B cell (primary cell): ENCODE measurements around the gene CACNA1G. TPM values are rescaled to one million over a fixed set of nuclear protein-coding genes. Genes with fewer than 3 reads are reported as not detected.

Source experiments
- ATAC-seq: fragments of 200-7000 bp; cut with Tn5 transposase; one replicate; pipeline ENCODE4 v1.10.0; 2021; ENCODE audit warnings: low read depth, mild to moderate bottlenecking, moderate number of reproducible peaks, moderate library complexity
- CTCF ChIA-PET: fragments of 350-600 bp; sonication (Branson Sonifier 250); formaldehyde crosslinking; loops from one replicate; lab custom pipeline; 2021; ENCODE audit warnings: antibody characterized with exemption, inconsistent platforms; lab: Charles Lee
- POLR2A ChIA-PET: fragments of 350-600 bp; sonication (Branson Sonifier 250); formaldehyde crosslinking; loops from one replicate; lab custom pipeline; 2021; ENCODE audit warnings: antibody characterized with exemption; lab: Charles Lee
- DNase-seq: peaks from one replicate; pipeline ENCODE4 v3.0.0; 2013
- H2AFZ ChIP-seq: 2 replicates; pipeline ENCODE4 v1.6.1; 2012; ENCODE audit warnings: mild to moderate bottlenecking, low read depth, low read length; ENCODE audit not compliant: insufficient read depth, poor library complexity, severe bottlenecking
- H3K27ac ChIP-seq, 2 donors: 1 replicate in 1 of 2; 2 replicates in 1 of 2; pipeline ENCODE4 v1.5.1; 2012 to 2013; ENCODE audit warnings: low read length in 2 of 2, mild to moderate bottlenecking in 2 of 2, moderate library complexity in 1 of 2
- H3K27me3 ChIP-seq, 4 experiments: fragments of 200-600 bp in 1 of 4; sonication (generic) in 1 of 4; replicated peaks in 1 of 4; 1 replicate in 2 of 4; 2 replicates in 2 of 4; pipeline versions ENCODE4 v1.6.1 to v1.7.0; 2013 to 2016; ENCODE audit warnings: low read length in 3 of 4, mild to moderate bottlenecking in 2 of 4, mixed read lengths in 1 of 4, moderate library complexity in 1 of 4; ENCODE audit not compliant: insufficient read depth in 4 of 4, control insufficient read depth in 3 of 4; ENCODE audit errors: control extremely low read depth in 1 of 4
- H3K36me3 ChIP-seq, 2 experiments: replicated peaks in 1 of 2; 1 replicate in 1 of 2; 2 replicates in 1 of 2; pipeline versions ENCODE4 v1.6.1 to v1.7.1; 2013; ENCODE audit warnings: low read length in 1 of 2; ENCODE audit not compliant: insufficient read depth in 2 of 2, control insufficient read depth in 1 of 2; ENCODE audit errors: control extremely low read depth in 1 of 2, extremely low read depth in 1 of 2
- H3K4me1 ChIP-seq, 2 donors: fragments of 200-600 bp in 1 of 2; sonication (generic) in 1 of 2; 1 replicate in 1 of 2; 2 replicates in 1 of 2; pipeline versions ENCODE4 v1.5.1 to v1.6.1; 2013 to 2017; ENCODE audit warnings: low read length in 2 of 2; ENCODE audit not compliant: control insufficient read depth in 2 of 2, insufficient read depth in 2 of 2
- H3K4me2 ChIP-seq: replicated peaks from 2 replicates; pipeline ENCODE3; 2012; ENCODE audit warnings: mild to moderate bottlenecking, low read depth, low read length; ENCODE audit not compliant: poor library complexity, severe bottlenecking
- H3K4me3 ChIP-seq, 5 experiments: fragments of 200-600 bp in 1 of 5; sonication (generic) in 1 of 5; 1 replicate in 3 of 5; 2 replicates in 2 of 5; pipeline versions ENCODE4 v1.5.1 to v1.7.0; 2011 to 2016; ENCODE audit warnings: low read length in 4 of 5, mild to moderate bottlenecking in 4 of 5, low read depth in 2 of 5, control low read depth in 1 of 5, moderate library complexity in 1 of 5; ENCODE audit not compliant: insufficient read depth in 1 of 5; ENCODE audit errors: control extremely low read depth in 1 of 5, extremely low read depth in 1 of 5
- H3K79me2 ChIP-seq: fragments of 200-600 bp; sonication (generic); one replicate; pipeline ENCODE4 v1.6.0; 2016; ENCODE audit warnings: low read length; ENCODE audit not compliant: control insufficient read depth, insufficient read depth
- H3K9ac ChIP-seq: fragments of 200-600 bp; sonication (generic); 2 replicates; pipeline ENCODE4 v1.6.1; 2017; ENCODE audit warnings: mild to moderate bottlenecking, low read length, moderate library complexity
- H3K9me3 ChIP-seq, 3 donors: one replicate each; pipeline versions ENCODE4 v1.6.1 to v1.7.1; 2013; ENCODE audit warnings: low read length in 2 of 3; ENCODE audit not compliant: control insufficient read depth in 2 of 3, insufficient read depth in 1 of 3; ENCODE audit errors: control extremely low read depth in 1 of 3
- H4K20me1 ChIP-seq: 2 replicates; pipeline ENCODE4 v1.6.0; 2012; ENCODE audit warnings: mild to moderate bottlenecking, low read length; ENCODE audit not compliant: insufficient read depth, control insufficient read depth, poor library complexity, severe bottlenecking
- H3K27ac Mint-ChIP-seq: one replicate; pipeline ENCODE4 v1.8.0; 2021; ENCODE audit warnings: mixed read lengths
- H3K27me3 Mint-ChIP-seq: one replicate; pipeline ENCODE4 v1.8.0; 2021; ENCODE audit warnings: mixed read lengths
- H3K4me1 Mint-ChIP-seq: one replicate; pipeline ENCODE4 v1.8.0; 2021; ENCODE audit warnings: mixed read lengths
- H3K4me3 Mint-ChIP-seq: one replicate; pipeline ENCODE4 v1.8.0; 2021; ENCODE audit warnings: mixed read lengths
- H3K9me3 Mint-ChIP-seq: one replicate; pipeline ENCODE4 v1.8.0; 2022; ENCODE audit warnings: mixed read lengths; ENCODE audit not compliant: insufficient read depth
- CTCF ChIP-seq: fragments of 200-600 bp; IDR thresholded peaks from one replicate; pipeline ENCODE4 v1.8.0; 2022; ENCODE audit warnings: antibody characterized with exemption, mild to moderate bottlenecking
- EZH2 ChIP-seq: IDR thresholded peaks from 2 replicates; pipeline ENCODE4 v1.6.1; 2012; ENCODE audit warnings: borderline replicate concordance, low read depth, mild to moderate bottlenecking, moderate library complexity, low read length; ENCODE audit not compliant: insufficient read depth, poor library complexity, severe bottlenecking
- WGBS: methylation state at CpG from one replicate; pipeline ENCODE4 v1.1.5; 2013; ENCODE audit warnings: missing lambda C conversion rate; ENCODE audit not compliant: insufficient coverage; 5-methylcytosine and 5-hydroxymethylcytosine counted together
- intact Hi-C: fragments of 100-400 bp; cut with micrococcal nuclease; formaldehyde crosslinking; loops from one replicate; pipeline ENCODE4 v1.10.0; 2022
- polyA plus RNA-seq: library from polyadenylated mRNA; depleted of rRNA; stranded (reverse); fragments of >200 nt; gene quantifications from 2 replicates; pipeline ENCODE4 v1.2.3, GENCODE V29; 2012
- total RNA-seq, 2 donors: library from RNA; stranded (reverse); fragments of 120-200 nt in 1 of 2; gene quantifications; 1 replicate in 1 of 2; 2 replicates in 1 of 2; pipeline versions ENCODE4 v1.2.3 to v1.2.4, GENCODE V29; 2013 to 2022

The CACNA1G gene
- total and polyA plus RNA-seq, 2 donors (not counting 1 experiment from before 2014, with no cell fraction given): 0.12 TPM; not detected in 1

- Histone ChIP-seq H3K9me3 (peaks cover 0 to 26% (median 0%) of the 10 kb centered on the region in 3 donors), H3K4me2 (no peak overlapping the region), H3K4me1 (peaks cover 34 to 35% of the 10 kb centered on the region in 2 donors), H2AFZ (no peak overlapping the region), H4K20me1 (peaks cover 8% of the 10 kb centered on the region), H3K4me3 (no peak overlapping the region), H3K36me3 (no peaks in the 10 kb centered on the region), H3K27me3 (peaks cover 0 to 67% (median 29%) of the 10 kb centered on the region in 4 experiments), H3K27ac (no peak overlapping the region), H3K9ac (no peak overlapping the region), H3K79me2 (no peaks in the 10 kb centered on the region)
- intact Hi-C loops: no loop called here
- Mint-ChIP-seq H3K27ac (no peak overlapping the region), H3K4me3 (peak overlapping the region; percentile 87), H3K4me1 (peaks cover 26% of the 10 kb centered on the region), H3K9me3 (no peaks in the 10 kb centered on the region), H3K27me3 (peaks cover 11% of the 10 kb centered on the region)
- TF ChIP-seq CTCF (no peak), EZH2 (no peak)
- no peak for ATAC-seq
- DNase-seq: no peak
- ChIA-PET CTCF (no interaction called here), POLR2A (no interaction called here)
- 96% methylated on average over 4 of the region's 4 CpGs for WGBS
Measured at GRCh38 chr17:50558091-50558490, 2.4 kb upstream of the CACNA1G start.

GRCh38 chr17:50558581-50558940 lies 2.0 kb upstream of the CACNA1G start:
- DNase-seq (no peak), ATAC-seq (no peak)
- Histone ChIP-seq H3K27me3 (peaks cover 0 to 71% (median 31%) of the 10 kb centered on the region in 4 experiments), H3K9ac (peak overlapping the region; percentile 71), H3K9me3 (peaks cover 0 to 27% (median 0%) of the 10 kb centered on the region in 3 donors), H3K4me2 (peak overlapping the region; percentile 99), H3K27ac (no peak overlapping the region), H3K4me1 (peaks cover 34 to 35% of the 10 kb centered on the region in 2 donors), H4K20me1 (peaks cover 8% of the 10 kb centered on the region), H3K36me3 (no peaks in the 10 kb centered on the region), H3K4me3 (peak overlapping the region in 3 of 5 experiments; percentile 56 to 70 (median 63)), H2AFZ (no peak overlapping the region), H3K79me2 (no peaks in the 10 kb centered on the region)
- H3K27ac Mint-ChIP-seq: no peak overlapping the region
- intact Hi-C loops: no loop called here
- peaks cover 26% of the 10 kb centered on the region for H3K4me1 Mint-ChIP-seq
- WGBS: 8% methylated on average over 14 of the region's 18 CpGs
- peak overlapping the region; percentile 87 for H3K4me3 Mint-ChIP-seq
- peaks cover 14% of the 10 kb centered on the region for H3K27me3 Mint-ChIP-seq
- no peaks in the 10 kb centered on the region for H3K9me3 Mint-ChIP-seq
- ChIA-PET CTCF (no interaction called here), POLR2A (no interaction called here)
- no peak for TF ChIP-seq EZH2
- TF ChIP-seq CTCF: no peak
